HG03521 (cell line): ENCODE data around the gene SLC26A2.
A peak's percentile ranks its signal among the peaks of the same experiment; 100 is the strongest.

Experiments used
- ATAC-seq: cut with Tn5 transposase; IDR thresholded peaks from one replicate; pipeline ENCODE4 v1.9.1; 2021; ENCODE audit warnings: mild to moderate bottlenecking, moderate library complexity; ENCODE audit not compliant: unreplicated experiment

Gene SLC26A2

GRCh38 chr5:149961186-149961685 lies 678 bp downstream of the SLC26A2 start:
- no peak for ATAC-seq

GRCh38 chr5:149961957-149962409 lies 1.4 kb downstream of the SLC26A2 start:
- ATAC-seq = no peak

GRCh38 chr5:149962601-149963300 lies 2.2 kb downstream of the SLC26A2 start:
- ATAC-seq = no peak

DNA sequence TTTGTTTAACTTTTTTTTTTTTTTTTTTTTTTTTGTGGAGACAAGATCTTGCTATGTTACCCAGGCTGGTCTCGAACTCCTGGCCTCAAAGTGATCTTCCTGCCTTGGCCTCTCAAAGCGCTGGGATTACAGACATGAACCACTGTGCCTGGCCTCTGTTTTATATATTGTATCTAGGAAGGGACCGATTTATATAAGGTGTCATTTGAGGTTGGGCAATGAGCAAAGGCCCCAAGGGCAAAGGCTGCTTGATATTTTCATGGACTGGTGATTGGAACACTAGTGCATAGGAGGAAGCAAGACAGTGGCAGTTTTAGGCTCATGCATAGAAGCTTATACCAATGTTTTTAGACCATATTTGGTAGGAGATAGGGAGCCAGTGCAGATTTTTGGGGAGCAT lies 3.2 kb downstream of the SLC26A2 start:
- ATAC-seq = no peak

DNA sequence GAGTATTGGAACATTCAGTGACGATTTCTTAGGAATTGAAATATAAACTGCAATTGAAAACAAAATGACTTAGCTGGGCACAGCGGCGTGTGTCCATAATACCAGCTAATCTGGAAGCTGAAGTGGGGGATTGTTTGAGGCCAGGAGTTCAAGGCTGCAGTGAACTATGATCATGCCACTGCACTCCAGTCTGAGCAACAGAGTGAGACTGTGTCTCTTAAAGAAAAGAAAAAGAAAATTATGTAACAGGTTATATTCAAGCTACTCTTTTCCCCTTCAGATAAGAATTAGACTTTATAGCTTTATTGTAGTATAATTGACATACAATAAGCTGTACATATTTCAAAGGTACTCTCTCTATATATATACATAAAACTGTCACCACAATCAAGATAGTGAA lies 6.4 kb downstream of the SLC26A2 start:
- ATAC-seq = no peak

- ATAC-seq = no peak
Observed at GRCh38 chr5:149969181-149969930, 8.8 kb downstream of the SLC26A2 start.

DNA sequence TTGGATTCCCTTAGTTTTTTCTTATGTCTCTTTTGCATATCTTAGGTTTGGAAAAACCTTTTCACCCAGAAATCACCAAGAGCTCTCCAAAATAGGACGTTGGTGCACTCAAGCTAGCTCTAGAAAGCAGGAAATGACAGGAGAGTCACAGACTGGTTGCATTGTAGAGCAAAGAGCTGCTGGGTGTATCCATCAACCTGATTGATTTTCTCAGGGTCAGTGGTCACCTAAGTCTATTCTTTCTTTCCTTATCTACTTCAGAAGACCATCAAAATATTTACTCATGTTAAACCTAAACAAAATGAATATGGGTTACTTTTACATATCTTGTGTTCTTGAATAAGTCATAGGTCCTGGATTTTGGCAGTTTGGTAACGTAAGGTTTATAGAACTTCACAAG lies 14.9 kb downstream of the SLC26A2 start:
- ATAC-seq = no peak

- no peak for ATAC-seq
Observed at GRCh38 chr5:149979896-149980295, 19.3 kb downstream of the SLC26A2 start.

GRCh38 chr5:149981206-149981605 lies 20.6 kb downstream of the SLC26A2 start:
- ATAC-seq = no peak

GRCh38 chr5:149982505-149982904 lies 21.9 kb downstream of the SLC26A2 start:
- no peak for ATAC-seq

GRCh38 chr5:149988126-149988525 lies 27.6 kb downstream of the SLC26A2 start:
- no peak for ATAC-seq

DNA sequence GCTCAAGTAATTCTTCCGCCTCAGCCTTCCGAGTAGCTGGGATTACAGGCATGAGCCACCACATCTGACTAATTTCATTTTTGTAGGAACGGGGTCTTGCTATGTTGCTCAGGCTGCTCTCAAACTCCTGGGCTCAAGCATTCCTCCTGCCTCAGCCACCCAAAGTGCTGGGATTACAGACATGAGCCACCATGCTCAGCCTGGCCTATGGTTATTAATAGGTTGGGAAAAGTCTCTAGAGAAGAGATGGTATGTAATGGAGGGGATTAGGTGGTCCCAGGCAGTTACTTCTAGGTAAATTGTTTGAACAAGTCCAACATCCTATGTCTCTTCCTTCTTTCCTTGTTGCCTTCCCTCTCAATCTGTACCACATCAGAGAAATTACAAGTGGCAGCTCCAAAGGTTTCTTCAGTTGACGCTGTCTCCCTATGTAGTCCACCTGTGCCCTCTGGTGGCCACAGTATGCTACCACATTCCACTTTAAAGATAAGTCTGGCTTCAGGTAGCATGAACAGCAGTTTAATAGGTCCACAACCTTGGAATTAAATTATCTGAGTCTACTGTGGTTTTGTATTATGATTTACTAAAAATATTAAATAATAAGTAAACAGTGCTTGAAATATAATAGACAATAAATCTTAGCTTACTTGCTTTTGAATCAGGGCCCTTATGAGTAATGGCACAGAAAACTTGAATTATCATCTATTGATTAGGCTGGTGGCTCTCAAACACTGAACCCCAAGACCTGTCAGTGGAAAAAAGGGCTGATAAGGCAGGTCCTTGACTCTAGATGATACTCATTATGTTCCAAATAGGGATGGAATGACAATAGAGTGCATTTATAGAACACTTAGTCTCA lies 30.2 kb downstream of the SLC26A2 start:
- ATAC-seq = peak; percentile 51

- no peak for ATAC-seq
Observed at GRCh38 chr5:149993471-149993870, 32.9 kb downstream of the SLC26A2 start.

GRCh38 chr5:149995385-149996204 lies 35.0 kb downstream of the SLC26A2 start:
- no peak for ATAC-seq

GRCh38 chr5:149996205-149996890 lies 35.8 kb downstream of the SLC26A2 start:
- ATAC-seq = no peak

DNA sequence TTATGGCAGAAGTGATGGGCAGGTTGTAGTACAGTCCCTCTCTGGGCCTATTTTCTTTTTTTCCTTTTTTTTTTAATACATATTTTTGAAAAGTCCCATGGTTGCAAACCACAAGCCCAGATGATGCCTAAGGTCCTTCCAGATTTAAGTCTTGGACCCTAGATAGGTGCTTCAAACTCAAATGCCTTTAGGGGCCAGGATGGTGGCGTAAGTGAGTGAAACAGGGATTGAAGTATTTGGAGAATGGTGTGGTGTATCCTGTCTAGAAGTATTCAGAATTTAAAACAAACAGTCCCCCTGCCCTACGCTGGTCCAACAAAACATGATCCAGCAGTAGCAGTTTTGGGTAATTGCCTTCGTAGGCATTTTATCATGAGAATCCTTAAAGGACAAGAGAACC lies 37.7 kb downstream of the SLC26A2 start:
- ATAC-seq = no peak

DNA sequence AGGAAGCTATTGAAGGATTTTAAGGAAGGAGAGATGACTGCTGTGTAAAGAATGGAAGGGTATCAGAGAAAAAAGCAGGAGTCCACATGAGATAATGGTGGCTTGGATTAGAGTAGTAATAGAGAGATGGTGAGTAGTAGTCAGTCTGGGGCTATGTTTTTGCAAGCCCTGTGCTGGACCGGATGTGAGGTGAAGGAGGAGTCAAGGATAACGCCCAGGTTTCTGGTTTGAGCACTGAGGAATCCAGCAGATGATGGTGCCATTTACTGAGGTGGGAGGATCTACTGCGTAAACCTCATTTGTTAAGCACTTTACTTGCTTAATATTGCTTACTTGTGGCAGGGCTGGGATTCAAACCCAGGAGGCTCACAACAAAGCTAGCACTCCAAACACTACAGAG lies 38.8 kb downstream of the SLC26A2 start:
- ATAC-seq = no peak

- no peak for ATAC-seq
Observed at GRCh38 chr5:149999866-150000255, 39.3 kb downstream of the SLC26A2 start.

DNA sequence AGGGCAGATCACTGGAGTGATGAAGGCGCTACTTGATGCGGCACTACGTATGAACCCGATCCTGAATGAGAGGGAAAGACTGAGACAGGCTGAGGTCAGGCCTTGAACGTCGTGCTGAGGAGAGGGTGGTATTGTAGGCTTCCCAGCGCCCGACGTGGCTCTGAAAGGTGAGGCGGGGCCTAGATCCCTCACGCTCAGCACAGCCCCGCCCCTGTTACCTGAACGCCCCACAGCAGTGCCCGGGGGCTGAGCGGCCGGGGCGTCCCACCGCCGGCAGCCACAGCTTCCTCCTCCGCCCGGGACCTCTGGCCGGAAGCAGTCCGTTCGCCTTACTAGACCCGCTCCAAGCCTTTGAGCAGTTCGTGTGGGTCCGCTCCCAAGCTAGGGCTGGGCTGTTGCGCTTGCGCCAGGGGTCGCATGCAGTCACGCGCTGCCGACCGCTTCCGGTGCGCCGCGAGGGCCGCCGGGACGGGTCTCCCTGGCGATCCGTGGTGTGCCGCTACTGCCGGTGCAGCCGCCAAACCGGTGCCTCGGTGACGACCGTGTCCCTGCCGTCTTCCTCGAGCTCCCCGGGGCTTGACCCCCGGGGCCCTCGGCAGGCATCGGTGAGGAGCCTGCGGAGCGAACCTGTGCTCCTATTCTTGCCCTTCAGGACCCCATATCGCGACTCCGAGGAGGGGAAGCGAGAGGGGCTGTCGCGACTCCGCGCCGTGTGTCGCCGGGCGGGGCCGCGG lies 39.9 kb downstream of the SLC26A2 start, which contains the start of the genes HMGXB3 and TIGD6:
HMGXB3 (plus strand) TSS at position 484 of the 734 bp plus-strand sequence. CDS start 4,114 bp downstream, outside the sequence.
TIGD6 (minus strand) TSS at position 399 of the 734 bp plus-strand sequence. CDS start 4,306 bp downstream, outside the sequence.
- ATAC-seq = peak; percentile 82
